Bladder microvascular endothelial cell (primary cell): ENCODE measurements around the gene ZMYND11. TPM values are rescaled to one million over a fixed set of nuclear protein-coding genes. Genes with fewer than 3 reads are reported as not detected.

Experiments
- total RNA-seq: library from RNA; depleted of rRNA; stranded (reverse); fragments of >200 nt; gene quantifications from 2 replicates; pipeline ENCODE4 v1.2.3, GENCODE V29; 2014

ZMYND11 gene
- 27.5 and 83.8 TPM in 2 replicates for total RNA-seq

GRCh38 chr10:135132-135600, at the start of gene ZMYND11:
TSS of gene ZMYND11 (plus strand) at chr10:135455. CDS start at chr10:180013, 44,558 bp downstream.

Other genes starting within 250 kb of the ZMYND11 start
- gene TUBB8, start 86.2 kb upstream of the ZMYND11 start, total RNA-seq = not detected in 2 replicates